HEK293 (cell line): Measurements from ENCODE around the gene FAM120B.

Experiments used
- GLIS1 ChIP-seq: fragments of 450-650 bp; formaldehyde crosslinking; IDR thresholded peaks from 2 replicates; pipeline ENCODE4 v1.5.1; 2016; ENCODE audit warnings: missing biosample characterization, missing genetic modification characterization
- SCRT2 ChIP-seq: fragments of 450-650 bp; formaldehyde crosslinking; IDR thresholded peaks from 2 replicates; pipeline ENCODE4 v1.5.1; 2016; ENCODE audit warnings: missing biosample characterization, missing genetic modification characterization
- SP2 ChIP-seq: fragments of 450-650 bp; formaldehyde crosslinking; IDR thresholded peaks from 2 replicates; pipeline ENCODE4 v1.5.1; 2016; ENCODE audit warnings: missing biosample characterization, missing genetic modification characterization
- ZNF274 ChIP-seq, 2 experiments: fragments of 200-500 bp in 1 of 2; fragments of 450-650 bp in 1 of 2; sonication (Bioruptor generic) in 1 of 2; formaldehyde crosslinking in 1 of 2; IDR thresholded peaks; 2 replicates each; pipeline versions ENCODE4 v1.5.1 to v1.6.1; 2014 to 2016; ENCODE audit warnings: borderline replicate concordance in 1 of 2, inconsistent platforms in 1 of 2, low read length in 1 of 2, missing biosample characterization in 1 of 2, missing genetic modification characterization in 1 of 2
- TF ChIP-seq, protein P1 (sequence below): fragments of 450-650 bp; formaldehyde crosslinking; IDR thresholded peaks from 2 replicates; pipeline ENCODE4 v1.5.1; 2016; ENCODE audit warnings: missing biosample characterization, missing genetic modification characterization
- TF ChIP-seq, protein P2 (sequence below): fragments of 450-650 bp; formaldehyde crosslinking; IDR thresholded peaks from 2 replicates; pipeline ENCODE4 v1.5.1; 2016; ENCODE audit warnings: missing biosample characterization, missing genetic modification characterization, low read depth
- TF ChIP-seq, protein P3 (sequence below): fragments of 450-650 bp; formaldehyde crosslinking; IDR thresholded peaks from 2 replicates; pipeline ENCODE4 v1.5.1; 2016; ENCODE audit warnings: missing biosample characterization, missing genetic modification characterization

DNA sequence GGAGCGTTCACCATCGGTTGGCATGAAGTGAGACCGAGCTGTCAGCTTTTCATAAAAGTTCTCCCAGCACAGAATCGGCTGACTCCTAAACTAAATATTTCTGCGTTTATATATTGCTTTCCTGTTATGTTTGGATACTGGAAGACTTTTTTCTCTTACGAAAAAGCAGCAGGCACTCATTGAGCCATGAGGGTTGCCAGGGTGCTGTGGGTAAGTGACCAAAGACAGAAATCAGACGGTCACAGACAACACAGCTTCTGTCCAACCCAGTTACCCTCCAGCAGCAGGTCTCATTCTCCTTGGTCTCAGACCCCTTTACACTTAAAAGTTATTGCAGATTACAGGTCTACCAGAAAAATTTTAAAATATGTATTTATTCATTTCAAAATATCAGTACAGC is 113.7 kb downstream of the FAM120B start:
- TF ChIP-seq ZNF274 (IDR thresholded peaks at IDR 0.05; ENCODE audit: low read length) (no peak), ZNF274 (tag by site-specific recombination; IDR thresholded peaks at IDR 0.05; ENCODE audit: borderline replicate concordance) (no peak), SP2 (tag by site-specific recombination) (no peak), SCRT2 (tag by site-specific recombination) (no peak), GLIS1 (tag by site-specific recombination) (no peak)
- TF ChIP-seq, protein P1, sequence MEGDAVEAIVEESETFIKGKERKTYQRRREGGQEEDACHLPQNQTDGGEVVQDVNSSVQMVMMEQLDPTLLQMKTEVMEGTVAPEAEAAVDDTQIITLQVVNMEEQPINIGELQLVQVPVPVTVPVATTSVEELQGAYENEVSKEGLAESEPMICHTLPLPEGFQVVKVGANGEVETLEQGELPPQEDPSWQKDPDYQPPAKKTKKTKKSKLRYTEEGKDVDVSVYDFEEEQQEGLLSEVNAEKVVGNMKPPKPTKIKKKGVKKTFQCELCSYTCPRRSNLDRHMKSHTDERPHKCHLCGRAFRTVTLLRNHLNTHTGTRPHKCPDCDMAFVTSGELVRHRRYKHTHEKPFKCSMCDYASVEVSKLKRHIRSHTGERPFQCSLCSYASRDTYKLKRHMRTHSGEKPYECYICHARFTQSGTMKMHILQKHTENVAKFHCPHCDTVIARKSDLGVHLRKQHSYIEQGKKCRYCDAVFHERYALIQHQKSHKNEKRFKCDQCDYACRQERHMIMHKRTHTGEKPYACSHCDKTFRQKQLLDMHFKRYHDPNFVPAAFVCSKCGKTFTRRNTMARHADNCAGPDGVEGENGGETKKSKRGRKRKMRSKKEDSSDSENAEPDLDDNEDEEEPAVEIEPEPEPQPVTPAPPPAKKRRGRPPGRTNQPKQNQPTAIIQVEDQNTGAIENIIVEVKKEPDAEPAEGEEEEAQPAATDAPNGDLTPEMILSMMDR (tag by site-specific recombination): no peak
- TF ChIP-seq, protein P2, sequence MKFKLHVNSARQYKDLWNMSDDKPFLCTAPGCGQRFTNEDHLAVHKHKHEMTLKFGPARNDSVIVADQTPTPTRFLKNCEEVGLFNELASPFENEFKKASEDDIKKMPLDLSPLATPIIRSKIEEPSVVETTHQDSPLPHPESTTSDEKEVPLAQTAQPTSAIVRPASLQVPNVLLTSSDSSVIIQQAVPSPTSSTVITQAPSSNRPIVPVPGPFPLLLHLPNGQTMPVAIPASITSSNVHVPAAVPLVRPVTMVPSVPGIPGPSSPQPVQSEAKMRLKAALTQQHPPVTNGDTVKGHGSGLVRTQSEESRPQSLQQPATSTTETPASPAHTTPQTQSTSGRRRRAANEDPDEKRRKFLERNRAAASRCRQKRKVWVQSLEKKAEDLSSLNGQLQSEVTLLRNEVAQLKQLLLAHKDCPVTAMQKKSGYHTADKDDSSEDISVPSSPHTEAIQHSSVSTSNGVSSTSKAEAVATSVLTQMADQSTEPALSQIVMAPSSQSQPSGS: no peak
- TF ChIP-seq, protein P3, sequence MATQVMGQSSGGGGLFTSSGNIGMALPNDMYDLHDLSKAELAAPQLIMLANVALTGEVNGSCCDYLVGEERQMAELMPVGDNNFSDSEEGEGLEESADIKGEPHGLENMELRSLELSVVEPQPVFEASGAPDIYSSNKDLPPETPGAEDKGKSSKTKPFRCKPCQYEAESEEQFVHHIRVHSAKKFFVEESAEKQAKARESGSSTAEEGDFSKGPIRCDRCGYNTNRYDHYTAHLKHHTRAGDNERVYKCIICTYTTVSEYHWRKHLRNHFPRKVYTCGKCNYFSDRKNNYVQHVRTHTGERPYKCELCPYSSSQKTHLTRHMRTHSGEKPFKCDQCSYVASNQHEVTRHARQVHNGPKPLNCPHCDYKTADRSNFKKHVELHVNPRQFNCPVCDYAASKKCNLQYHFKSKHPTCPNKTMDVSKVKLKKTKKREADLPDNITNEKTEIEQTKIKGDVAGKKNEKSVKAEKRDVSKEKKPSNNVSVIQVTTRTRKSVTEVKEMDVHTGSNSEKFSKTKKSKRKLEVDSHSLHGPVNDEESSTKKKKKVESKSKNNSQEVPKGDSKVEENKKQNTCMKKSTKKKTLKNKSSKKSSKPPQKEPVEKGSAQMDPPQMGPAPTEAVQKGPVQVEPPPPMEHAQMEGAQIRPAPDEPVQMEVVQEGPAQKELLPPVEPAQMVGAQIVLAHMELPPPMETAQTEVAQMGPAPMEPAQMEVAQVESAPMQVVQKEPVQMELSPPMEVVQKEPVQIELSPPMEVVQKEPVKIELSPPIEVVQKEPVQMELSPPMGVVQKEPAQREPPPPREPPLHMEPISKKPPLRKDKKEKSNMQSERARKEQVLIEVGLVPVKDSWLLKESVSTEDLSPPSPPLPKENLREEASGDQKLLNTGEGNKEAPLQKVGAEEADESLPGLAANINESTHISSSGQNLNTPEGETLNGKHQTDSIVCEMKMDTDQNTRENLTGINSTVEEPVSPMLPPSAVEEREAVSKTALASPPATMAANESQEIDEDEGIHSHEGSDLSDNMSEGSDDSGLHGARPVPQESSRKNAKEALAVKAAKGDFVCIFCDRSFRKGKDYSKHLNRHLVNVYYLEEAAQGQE (tag by site-specific recombination): no peak
